Esophagus muscularis mucosa (tissue), 3 donors: Measurements from ENCODE around the gene POLA2.

Experiments used
- POLR2A ChIP-seq: fragments of 450-650 bp; IDR thresholded peaks from one replicate; pipeline ENCODE4 v1.6.1; 2017; ENCODE audit warnings: antibody characterized with exemption, moderate library complexity, mild to moderate bottlenecking, low read depth
- TF ChIP-seq, protein P1 (sequence below), 3 experiments: fragments of 200-600 bp in 2 of 3; fragments of 450-650 bp in 1 of 3; sonication (generic) in 2 of 3; IDR thresholded peaks; one replicate each; pipeline ENCODE4 v1.5.1; 2017 to 2019; ENCODE audit warnings: antibody characterized with exemption in 3 of 3, mild to moderate bottlenecking in 2 of 3, moderate library complexity in 1 of 3

- TF ChIP-seq, protein P1, sequence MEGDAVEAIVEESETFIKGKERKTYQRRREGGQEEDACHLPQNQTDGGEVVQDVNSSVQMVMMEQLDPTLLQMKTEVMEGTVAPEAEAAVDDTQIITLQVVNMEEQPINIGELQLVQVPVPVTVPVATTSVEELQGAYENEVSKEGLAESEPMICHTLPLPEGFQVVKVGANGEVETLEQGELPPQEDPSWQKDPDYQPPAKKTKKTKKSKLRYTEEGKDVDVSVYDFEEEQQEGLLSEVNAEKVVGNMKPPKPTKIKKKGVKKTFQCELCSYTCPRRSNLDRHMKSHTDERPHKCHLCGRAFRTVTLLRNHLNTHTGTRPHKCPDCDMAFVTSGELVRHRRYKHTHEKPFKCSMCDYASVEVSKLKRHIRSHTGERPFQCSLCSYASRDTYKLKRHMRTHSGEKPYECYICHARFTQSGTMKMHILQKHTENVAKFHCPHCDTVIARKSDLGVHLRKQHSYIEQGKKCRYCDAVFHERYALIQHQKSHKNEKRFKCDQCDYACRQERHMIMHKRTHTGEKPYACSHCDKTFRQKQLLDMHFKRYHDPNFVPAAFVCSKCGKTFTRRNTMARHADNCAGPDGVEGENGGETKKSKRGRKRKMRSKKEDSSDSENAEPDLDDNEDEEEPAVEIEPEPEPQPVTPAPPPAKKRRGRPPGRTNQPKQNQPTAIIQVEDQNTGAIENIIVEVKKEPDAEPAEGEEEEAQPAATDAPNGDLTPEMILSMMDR (IDR thresholded peaks at IDR 0.05), result no peak
- no peak for TF ChIP-seq POLR2A
These were observed 18.9 kb downstream of the POLA2 start for GRCh38 chr11:65280646-65281045.
